HepG2 (cell line): ENCODE data around the gene C19orf85. TPM values are rescaled to one million over a fixed set of nuclear protein-coding genes. Genes with fewer than 3 reads are reported as not detected.
A peak's percentile ranks its signal among the peaks of the same experiment; 100 is the strongest.

Experiments
- AKAP8 ChIP-seq: sonication (generic); formaldehyde crosslinking; IDR thresholded peaks from 2 replicates; pipeline ENCODE4 v1.5.1; 2020; ENCODE audit warnings: mild to moderate bottlenecking, missing genetic modification reagents
- ATF7-NPFF ChIP-seq: sonication (generic); formaldehyde crosslinking; IDR thresholded peaks from 2 replicates; pipeline ENCODE4 v1.8.1; 2023; ENCODE audit warnings: mild to moderate bottlenecking, low read depth, missing genetic modification reagents, moderate library complexity
- CCDC6 ChIP-seq: sonication (generic); formaldehyde crosslinking; IDR thresholded peaks from 2 replicates; pipeline ENCODE4 v1.8.1; 2022; ENCODE audit warnings: mild to moderate bottlenecking, missing genetic modification reagents, moderate library complexity
- FOXO1 ChIP-seq: sonication (generic); formaldehyde crosslinking; IDR thresholded peaks from 2 replicates; pipeline ENCODE4 v1.4.0; 2020; ENCODE audit warnings: missing genetic modification reagents
- GTF2F1 ChIP-seq: fragments of 150-350 bp; IDR thresholded peaks from 2 replicates; pipeline ENCODE4 v1.6.1; 2014; ENCODE audit warnings: low read length
- HES4 ChIP-seq: sonication (generic); formaldehyde crosslinking; IDR thresholded peaks from 2 replicates; pipeline ENCODE4 v1.9.0; 2021; ENCODE audit warnings: mild to moderate bottlenecking, missing genetic modification reagents, borderline replicate concordance
- HNRNPH1 ChIP-seq: fragments of 200-400 bp; formaldehyde crosslinking; optimal IDR thresholded peaks from 2 replicates; pipeline ENCODE3; 2017; ENCODE audit warnings: mild to moderate bottlenecking, low read depth, low read length
- IRF2 ChIP-seq: IDR thresholded peaks from 2 replicates; pipeline ENCODE4 v1.6.1; 2018; ENCODE audit warnings: missing genetic modification reagents, missing compliant biosample characterization
- KLF6 ChIP-seq: IDR thresholded peaks from 2 replicates; pipeline ENCODE4 v1.8.0; 2016; ENCODE audit warnings: missing biosample characterization, missing genetic modification reagents
- MEIS2 ChIP-seq: sonication (generic); formaldehyde crosslinking; IDR thresholded peaks from 2 replicates; pipeline ENCODE4 v1.9.0; 2021; ENCODE audit warnings: mild to moderate bottlenecking, missing genetic modification reagents
- MTERF4 ChIP-seq: sonication (generic); formaldehyde crosslinking; IDR thresholded peaks from 2 replicates; pipeline ENCODE4 v1.8.0; 2023; ENCODE audit warnings: mild to moderate bottlenecking, missing genetic modification reagents
- MXD4 ChIP-seq: IDR thresholded peaks from 2 replicates; pipeline ENCODE4 v1.6.1; 2016; ENCODE audit warnings: mild to moderate bottlenecking, missing biosample characterization, missing genetic modification reagents
- NKX3-1 ChIP-seq: sonication (generic); formaldehyde crosslinking; IDR thresholded peaks from 2 replicates; pipeline ENCODE4 v1.5.0; 2020; ENCODE audit warnings: missing genetic modification reagents
- PATZ1 ChIP-seq: sonication (generic); formaldehyde crosslinking; IDR thresholded peaks from 2 replicates; pipeline ENCODE4 v1.4.0; 2020; ENCODE audit warnings: missing genetic modification reagents
- RBFOX2 ChIP-seq: fragments of 200-400 bp; formaldehyde crosslinking; IDR thresholded peaks from 2 replicates; pipeline ENCODE4 v1.6.1; 2017; ENCODE audit warnings: low read depth, mild to moderate bottlenecking, low read length
- SALL1 ChIP-seq: sonication (generic); formaldehyde crosslinking; IDR thresholded peaks from 2 replicates; pipeline ENCODE4 v1.8.0; 2022; ENCODE audit warnings: mild to moderate bottlenecking, missing genetic modification reagents
- SNAI1 ChIP-seq: sonication (generic); formaldehyde crosslinking; IDR thresholded peaks from 2 replicates; pipeline ENCODE4 v1.5.0; 2020; ENCODE audit warnings: mild to moderate bottlenecking, missing genetic modification reagents, borderline replicate concordance
- SP140L ChIP-seq: sonication (generic); formaldehyde crosslinking; IDR thresholded peaks from 2 replicates; pipeline ENCODE4 v1.4.0; 2020; ENCODE audit warnings: missing genetic modification reagents, borderline replicate concordance
- SP5 ChIP-seq: IDR thresholded peaks from 2 replicates; pipeline ENCODE4 v1.6.1; 2016; ENCODE audit warnings: low read depth, borderline replicate concordance
- TEAD2 ChIP-seq: sonication (generic); formaldehyde crosslinking; IDR thresholded peaks from 2 replicates; pipeline ENCODE4 v1.9.0; 2021; ENCODE audit warnings: missing genetic modification reagents
- THYN1 ChIP-seq: sonication (generic); formaldehyde crosslinking; IDR thresholded peaks from 2 replicates; pipeline ENCODE4 v1.8.1; 2023; ENCODE audit warnings: low read depth, mild to moderate bottlenecking, moderate library complexity, missing genetic modification reagents, borderline replicate concordance
- WIZ ChIP-seq: sonication (generic); formaldehyde crosslinking; IDR thresholded peaks from 2 replicates; pipeline ENCODE4 v1.5.1; 2020; ENCODE audit warnings: mild to moderate bottlenecking, missing genetic modification reagents
- XRCC5 ChIP-seq: fragments of 200-400 bp; formaldehyde crosslinking; optimal IDR thresholded peaks from 2 replicates; pipeline ENCODE3; 2017; ENCODE audit warnings: mild to moderate bottlenecking, low read length
- ZBTB7A ChIP-seq: sonication (generic); formaldehyde crosslinking; IDR thresholded peaks from 2 replicates; pipeline ENCODE4 v1.8.0; 2022; ENCODE audit warnings: mild to moderate bottlenecking, missing genetic modification reagents
- ZMYM4 ChIP-seq: sonication (generic); formaldehyde crosslinking; IDR thresholded peaks from 2 replicates; pipeline ENCODE4 v1.8.1; 2023; ENCODE audit warnings: mild to moderate bottlenecking, missing genetic modification reagents
- ZNF430 ChIP-seq: sonication (generic); formaldehyde crosslinking; IDR thresholded peaks from 2 replicates; pipeline ENCODE4 v1.9.0; 2021; ENCODE audit warnings: mild to moderate bottlenecking, missing genetic modification reagents
- polyA plus RNA-seq, 8 experiments: library from polyadenylated mRNA; depleted of rRNA in 3 of 8; stranded (reverse) in 7 of 8; unstranded in 1 of 8; fragments of >200 nt; fragmentation: Illumina TruSeq in 4 of 8; extraction: Trizol in 4 of 8; gene quantifications; 2 replicates each; pipeline versions ENCODE4 v1.2.1 to v1.2.3, GENCODE V29; 2011 to 2016; ENCODE audit warnings: low read depth in 4 of 8, missing spikeins in 1 of 8, mixed read lengths in 1 of 8; ENCODE audit not compliant: insufficient read depth in 1 of 8
- total RNA-seq, 5 experiments: library from RNA; depleted of rRNA; stranded (reverse); fragments of >200 nt; fragmentation: Illumina TruSeq; extraction: Trizol; gene quantifications; 2 replicates each; pipeline ENCODE4 v1.2.3, GENCODE V29; 2016; ENCODE audit warnings: low read depth in 1 of 5
- TF ChIP-seq, protein P1 (sequence below): sonication (generic); formaldehyde crosslinking; IDR thresholded peaks from 2 replicates; pipeline ENCODE4 v1.4.0; 2020; ENCODE audit warnings: low read depth, mild to moderate bottlenecking, missing genetic modification reagents

The C19orf85 gene
- total and polyA plus RNA-seq, 2 of the 13 experiments (the other 11 are each of a cell fraction or from before 2014, with no cell fraction given), result not detected

DNA sequence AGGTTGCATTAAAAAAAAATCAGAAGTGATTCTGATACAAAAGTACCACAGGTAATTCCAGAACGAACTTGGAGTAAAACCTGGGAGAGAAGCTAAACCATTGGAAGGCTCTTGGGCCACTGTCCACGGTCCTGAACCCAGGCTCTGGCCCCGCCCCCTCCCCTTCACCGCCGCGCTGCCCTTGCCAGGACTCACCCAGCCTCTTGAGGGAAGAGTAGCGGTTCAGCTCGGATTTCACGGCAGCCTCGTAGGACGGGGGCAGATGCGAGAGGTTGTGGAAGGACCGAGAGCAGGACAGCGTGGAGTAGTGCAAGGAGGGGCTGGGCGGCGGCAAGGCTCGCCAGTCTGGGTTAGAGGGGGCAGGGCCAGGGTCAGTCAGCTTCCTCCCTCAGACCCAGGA, 27.1 kb downstream of the C19orf85 start (continued):
- TF ChIP-seq IRF2 (CRISPR knock-in tag) (peak; percentile 64; the same call in 1 of the 2 replicates), MXD4 (peak; percentile 55; the same call in 1 of the 2 replicates), NKX3-1 (CRISPR knock-in tag) (peak; percentile 54; the same call in 1 of the 2 replicates), SALL1 (CRISPR knock-in tag) (peak; percentile 92), KLF6 (CRISPR knock-in tag) (peak; percentile 90), ZMYM4 (CRISPR knock-in tag) (0 out of 2 replicates have a peak, but pooled peaks have one; percentile 21), MEIS2 (peak; percentile 48; the same call in 1 of the 2 replicates), SNAI1 (CRISPR knock-in tag) (no peak), WIZ (CRISPR knock-in tag) (peak; percentile 96; the same call in 1 of the 2 replicates), HNRNPH1 (no peak), SP5 (CRISPR knock-in tag) (peak; percentile 62), ZBTB7A (CRISPR knock-in tag) (peak; percentile 56; the same call in 1 of the 2 replicates), GTF2F1 (no peak), TEAD2 (no peak), ATF7-NPFF (CRISPR knock-in tag) (peak; percentile 30; the same call in 1 of the 2 replicates), SP140L (CRISPR knock-in tag) (no peak), RBFOX2 (no peak), HES4 (peak; percentile 83), THYN1 (no peak), XRCC5 (peak; percentile 79), AKAP8 (no peak), MTERF4 (CRISPR knock-in tag) (peak; percentile 81), PATZ1 (0 out of 2 replicates have a peak, but pooled peaks have one; percentile 16), CCDC6 (peak; percentile 65; the same call in 1 of the 2 replicates), ZNF430 (CRISPR knock-in tag) (peak; percentile 73; the same call in 1 of the 2 replicates), FOXO1 (CRISPR knock-in tag) (peak; percentile 39; the same call in 1 of the 2 replicates)
- TF ChIP-seq, protein P1, sequence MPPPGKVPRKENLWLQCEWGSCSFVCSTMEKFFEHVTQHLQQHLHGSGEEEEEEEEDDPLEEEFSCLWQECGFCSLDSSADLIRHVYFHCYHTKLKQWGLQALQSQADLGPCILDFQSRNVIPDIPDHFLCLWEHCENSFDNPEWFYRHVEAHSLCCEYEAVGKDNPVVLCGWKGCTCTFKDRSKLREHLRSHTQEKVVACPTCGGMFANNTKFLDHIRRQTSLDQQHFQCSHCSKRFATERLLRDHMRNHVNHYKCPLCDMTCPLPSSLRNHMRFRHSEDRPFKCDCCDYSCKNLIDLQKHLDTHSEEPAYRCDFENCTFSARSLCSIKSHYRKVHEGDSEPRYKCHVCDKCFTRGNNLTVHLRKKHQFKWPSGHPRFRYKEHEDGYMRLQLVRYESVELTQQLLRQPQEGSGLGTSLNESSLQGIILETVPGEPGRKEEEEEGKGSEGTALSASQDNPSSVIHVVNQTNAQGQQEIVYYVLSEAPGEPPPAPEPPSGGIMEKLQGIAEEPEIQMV (CRISPR knock-in tag), result no peak
